ENCODE data around the gene MRPL58.

MRPL58 gene

GRCh38 chr17:75064460-75064859 lies 52.0 kb downstream of the MRPL58 start:
- no peak for DNase-seq (ENCODE audit: low read depth)
- no peak overlapping the region for H3K4me3 ChIP-seq (ENCODE audit: low read depth, low read length)

- DNase-seq (ENCODE audit: low read depth), result no peak
- H3K4me3 ChIP-seq (ENCODE audit: low read depth, low read length), result no peak overlapping the region
Measured at GRCh38 chr17:75064867-75065561, 52.5 kb downstream of the MRPL58 start.

- no peak for DNase-seq (ENCODE audit: low read depth)
- no peak overlapping the region for H3K4me3 ChIP-seq (ENCODE audit: low read depth, low read length)
Measured at GRCh38 chr17:75065562-75066151, 53.2 kb downstream of the MRPL58 start.

GRCh38 chr17:75067856-75068255 lies 55.4 kb downstream of the MRPL58 start:
- no peak overlapping the region for H3K4me3 ChIP-seq (ENCODE audit: low read depth, low read length)
- no peak for DNase-seq (ENCODE audit: low read depth)

- no peak overlapping the region for H3K4me3 ChIP-seq (ENCODE audit: low read depth, low read length)
- no peak for DNase-seq (ENCODE audit: low read depth)
Measured at GRCh38 chr17:75068750-75069149, 56.3 kb downstream of the MRPL58 start.

GRCh38 chr17:75069783-75070182 lies 57.3 kb downstream of the MRPL58 start:
- no peak for DNase-seq (ENCODE audit: low read depth)
- H3K4me3 ChIP-seq (ENCODE audit: low read depth, low read length), result no peak overlapping the region

Data from skeletal muscle cell (primary cell).